HuH-7.5 (cell line): Measurements from ENCODE around the gene ZNF17.
"Not testable (repeated sequence)": the region's sequence is repeated elsewhere in the genome, so short reads cannot be mapped to it uniquely, and the experiment has no call there.

Experiments used
- DNase-seq: peaks from one replicate; pipeline ENCODE4 v3.0.0; 2011; ENCODE audit warnings: low spot score

Gene ZNF17

DNA sequence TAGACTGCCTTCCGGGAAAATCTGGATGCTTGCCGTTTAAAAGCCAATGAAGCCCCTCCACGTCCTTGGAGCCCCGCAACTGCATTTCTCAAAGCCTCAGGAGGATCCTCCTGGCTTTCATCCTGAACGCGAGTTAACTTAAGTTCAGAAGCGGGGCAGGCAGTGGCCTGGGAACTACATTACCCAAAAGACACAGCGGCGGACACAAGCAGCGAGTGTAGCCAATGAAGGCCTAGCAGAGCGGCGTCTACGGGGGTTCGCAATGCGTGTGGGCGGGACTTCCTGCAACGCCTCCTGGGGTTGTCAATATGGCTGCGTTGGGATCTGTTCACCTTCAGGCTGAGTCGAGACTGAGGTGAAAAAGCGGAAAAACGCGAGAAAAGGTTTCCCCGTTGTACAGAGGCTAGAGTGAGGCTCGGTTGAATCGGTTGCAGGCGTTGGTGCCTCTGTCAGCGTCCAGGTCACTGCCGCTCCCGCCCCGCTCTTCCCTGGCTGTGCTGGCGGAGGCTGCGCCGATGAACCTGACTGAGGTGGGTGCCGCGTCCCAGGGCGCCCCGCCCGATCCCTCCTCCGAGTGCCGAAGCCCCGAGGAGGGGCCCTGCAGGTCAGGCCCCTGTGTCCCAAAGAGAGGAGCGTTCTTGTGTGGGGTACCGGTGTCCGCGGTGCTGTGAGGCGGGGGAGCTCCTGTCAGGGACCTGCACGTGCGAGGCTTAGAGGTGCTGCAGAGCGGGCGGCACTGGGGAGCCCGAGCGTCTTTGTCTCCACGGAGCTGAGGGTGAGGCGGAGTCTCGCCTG is at the start of gene ZNF17:
TSS of gene ZNF17 (plus strand) at position 285 of the 795 bp plus-strand sequence. CDS start 2,455 bp downstream, outside the sequence.
- peak; percentile 89 for DNase-seq

DNA sequence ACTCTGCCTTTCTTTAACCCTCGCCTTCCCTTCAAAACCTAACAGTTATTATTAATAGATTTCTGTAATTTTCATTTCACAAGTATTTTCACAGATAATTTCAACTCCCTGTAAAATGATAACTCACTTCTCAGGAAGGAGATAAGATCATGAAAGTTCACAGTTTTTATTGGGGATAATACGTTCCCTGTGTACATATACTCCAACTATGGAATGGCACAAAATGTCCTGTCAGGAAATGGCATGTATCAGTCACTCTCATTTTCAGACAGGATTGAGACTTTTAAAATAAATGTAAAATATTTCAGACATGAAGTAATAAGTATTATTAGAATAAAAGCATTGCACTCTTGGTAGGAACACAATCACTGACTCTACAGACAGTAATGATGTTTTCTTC is 48.5 kb upstream of the ZNF17 start:
- DNase-seq = no peak

DNA sequence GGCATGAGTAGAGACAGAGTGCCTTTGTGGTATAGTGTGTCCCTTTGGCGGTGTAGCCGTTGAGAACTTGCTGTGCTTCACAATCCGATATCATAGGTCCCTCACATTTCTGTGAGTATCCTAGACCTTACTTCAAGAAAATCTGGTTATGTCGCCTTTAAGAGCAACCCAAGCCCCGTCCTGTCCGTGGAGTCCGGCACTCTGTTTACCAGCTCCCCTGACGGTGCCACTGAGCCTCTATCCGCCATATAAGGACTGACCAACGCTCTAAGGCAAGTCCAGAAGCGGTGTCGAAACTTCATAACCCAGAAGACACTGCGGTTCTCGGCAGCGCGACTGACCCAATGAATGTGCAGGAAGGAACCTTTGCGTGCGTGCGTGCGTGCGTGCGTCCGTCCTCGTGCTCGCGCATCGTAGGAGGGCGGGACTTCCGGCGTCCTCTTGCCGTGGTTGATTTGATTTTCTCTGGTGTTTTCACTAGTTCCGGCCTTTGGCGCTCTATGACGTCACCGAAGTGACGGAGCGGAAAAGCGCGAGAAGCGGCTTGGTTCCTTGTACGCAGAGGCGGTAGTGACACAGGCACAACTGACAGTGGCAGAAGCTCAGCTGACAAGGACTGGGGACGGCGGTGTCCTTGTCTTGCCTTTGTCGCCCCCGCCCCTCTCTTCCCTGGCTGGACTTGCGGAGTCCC is 47.8 kb upstream of the ZNF17 start, which contains the start of the genes TRAPPC2B and ZNF547:
TSS of gene TRAPPC2B (plus strand) at position 555 of the 691 bp plus-strand sequence. CDS start 1,283 bp downstream, outside the sequence.
TSS of gene ZNF547 (plus strand) at position 555 of the 691 bp plus-strand sequence. CDS start 5,005 bp downstream, outside the sequence.
- DNase-seq = peak; percentile 86

DNA sequence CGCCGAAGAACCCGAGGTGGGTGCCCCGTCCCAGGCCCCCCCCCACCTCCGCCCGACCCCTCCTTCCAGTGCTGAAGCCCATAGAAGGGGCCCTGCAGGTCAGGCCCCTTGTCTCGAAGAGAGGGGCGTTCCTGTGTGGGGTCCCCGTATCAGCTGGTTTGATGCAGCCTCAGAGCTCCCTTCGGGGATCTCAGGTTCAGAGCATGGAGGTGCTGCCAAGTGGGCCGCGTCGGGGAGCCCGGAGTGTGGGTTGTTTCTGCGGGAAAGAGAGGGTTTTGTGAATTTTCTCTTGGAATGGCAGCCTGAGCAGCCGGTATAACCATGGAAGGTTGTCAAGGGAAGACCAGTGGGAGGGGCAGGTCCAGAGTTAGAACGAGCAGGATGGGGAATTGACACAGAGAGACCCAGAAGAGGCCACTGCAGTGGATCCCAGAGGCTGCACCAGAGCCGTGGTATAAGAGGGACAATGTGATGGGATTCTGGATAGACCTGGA is 47.2 kb upstream of the ZNF17 start:
- no peak for DNase-seq

DNA sequence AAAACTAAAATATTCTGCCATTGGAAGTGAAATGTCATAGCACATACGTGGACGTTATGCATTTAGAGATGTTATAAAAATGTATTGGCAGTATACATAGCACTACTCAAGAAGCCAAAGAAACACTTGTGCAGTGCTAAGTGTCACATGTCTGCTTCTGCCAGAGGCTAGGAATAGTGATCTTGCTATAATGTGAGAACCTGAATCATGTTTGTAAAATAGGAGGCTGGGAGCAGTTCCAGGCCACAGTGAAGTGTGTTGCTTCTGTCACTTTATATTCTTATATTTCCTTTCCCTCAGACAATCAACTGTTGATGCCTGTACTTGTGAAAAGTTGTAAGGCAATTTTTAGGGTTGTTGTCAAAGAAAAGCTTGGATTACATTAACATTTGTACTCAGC is 44.2 kb upstream of the ZNF17 start:
- no peak for DNase-seq

DNA sequence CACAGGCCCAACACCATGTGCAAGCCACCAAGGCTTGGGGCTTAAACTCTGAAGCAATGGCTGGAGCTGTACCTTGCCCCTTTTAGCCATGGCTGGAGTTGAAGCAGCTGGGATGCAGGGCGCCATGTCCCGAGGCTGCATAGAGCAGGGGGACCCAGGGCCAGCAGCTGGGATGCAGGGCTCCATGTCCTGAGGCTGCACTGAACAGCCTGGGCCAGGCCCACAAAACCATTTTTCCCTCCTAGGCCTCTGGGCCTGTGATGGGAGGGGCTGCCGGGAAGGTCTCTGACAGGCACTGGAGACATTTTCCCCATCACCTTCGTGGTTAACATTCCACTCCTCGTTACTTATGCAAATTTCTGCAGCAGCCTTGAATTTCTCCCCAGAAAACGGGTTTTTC is 36.8 kb upstream of the ZNF17 start:
- DNase-seq = no peak

DNA sequence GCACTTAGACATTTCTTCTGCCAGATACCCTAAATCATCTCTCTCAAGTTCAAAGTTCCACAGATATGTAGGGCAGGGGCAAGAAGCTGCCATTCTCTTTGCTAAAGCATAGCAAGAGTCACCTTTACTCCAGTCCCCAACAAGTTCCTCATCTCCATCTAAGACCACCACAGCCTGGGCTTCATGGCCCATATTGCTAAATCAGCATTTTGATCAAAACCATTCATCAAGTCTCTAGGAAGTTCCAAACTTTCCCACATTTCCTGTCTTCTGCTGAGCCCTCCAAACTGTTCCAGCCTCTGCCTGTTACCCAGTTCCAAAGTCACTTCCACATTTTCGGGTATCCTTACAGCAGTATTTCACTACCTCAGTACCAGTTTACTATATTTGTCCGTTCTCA is 36.3 kb upstream of the ZNF17 start:
- DNase-seq = not testable (repeated sequence)

DNA sequence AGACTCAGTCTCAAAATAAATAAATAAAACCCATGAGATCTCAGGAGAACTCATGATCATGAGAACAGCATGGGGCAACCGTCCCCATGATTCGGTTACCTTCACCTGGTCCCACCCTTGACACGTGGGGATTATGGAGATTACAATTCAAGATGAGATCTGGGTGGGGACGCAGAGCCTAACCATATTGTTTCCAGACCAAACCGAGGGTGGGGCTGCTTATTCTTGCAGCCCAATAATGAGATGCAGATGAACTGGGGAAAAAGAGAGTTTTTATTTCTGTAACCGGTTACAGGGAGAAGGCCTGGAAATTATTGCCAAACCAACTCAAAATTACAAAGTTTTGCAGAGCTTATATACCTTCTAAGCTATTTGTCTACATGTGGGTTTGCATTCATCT is 34.8 kb upstream of the ZNF17 start:
- DNase-seq = no peak

DNA sequence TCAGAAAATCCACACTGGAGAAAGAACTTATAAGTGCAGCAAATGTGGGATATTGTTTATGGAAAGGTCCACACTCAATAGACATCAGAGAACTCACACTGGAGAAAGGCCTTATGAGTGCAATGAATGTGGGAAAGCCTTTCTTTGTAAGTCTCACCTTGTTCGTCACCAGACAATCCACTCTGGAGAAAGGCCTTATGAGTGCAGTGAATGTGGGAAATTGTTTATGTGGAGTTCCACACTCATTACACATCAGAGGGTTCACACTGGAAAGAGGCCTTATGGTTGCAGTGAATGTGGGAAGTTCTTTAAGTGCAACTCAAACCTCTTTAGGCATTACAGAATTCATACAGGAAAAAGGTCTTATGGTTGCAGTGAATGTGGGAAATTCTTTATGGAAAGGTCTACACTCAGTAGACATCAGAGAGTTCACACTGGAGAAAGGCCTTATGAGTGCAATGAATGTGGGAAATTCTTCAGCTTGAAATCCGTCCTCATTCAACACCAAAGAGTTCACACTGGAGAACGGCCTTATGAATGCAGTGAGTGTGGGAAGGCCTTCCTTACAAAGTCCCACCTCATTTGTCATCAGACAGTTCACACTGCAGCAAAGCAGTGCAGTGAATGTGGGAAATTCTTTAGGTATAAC is 33.3 kb upstream of the ZNF17 start:
- DNase-seq = no peak

DNA sequence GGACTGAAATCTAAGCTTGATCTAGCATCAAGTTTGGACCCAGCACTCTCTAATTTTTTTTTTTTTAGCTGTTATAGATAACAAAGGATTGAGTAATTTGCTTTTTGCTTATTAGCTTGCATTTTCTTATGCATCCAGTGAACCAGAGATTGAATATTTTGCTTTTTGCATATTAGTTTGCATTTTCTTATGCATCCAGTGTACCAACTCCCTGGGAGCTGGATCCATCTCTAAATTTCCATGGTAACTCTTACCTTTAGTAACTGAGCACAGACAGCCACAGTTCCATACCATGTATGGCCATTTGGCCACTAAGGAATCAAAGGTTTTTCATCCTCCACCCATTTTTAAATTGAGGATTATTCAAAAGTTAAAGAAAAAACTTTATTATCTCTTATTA is 30.0 kb upstream of the ZNF17 start:
- no peak for DNase-seq

DNA sequence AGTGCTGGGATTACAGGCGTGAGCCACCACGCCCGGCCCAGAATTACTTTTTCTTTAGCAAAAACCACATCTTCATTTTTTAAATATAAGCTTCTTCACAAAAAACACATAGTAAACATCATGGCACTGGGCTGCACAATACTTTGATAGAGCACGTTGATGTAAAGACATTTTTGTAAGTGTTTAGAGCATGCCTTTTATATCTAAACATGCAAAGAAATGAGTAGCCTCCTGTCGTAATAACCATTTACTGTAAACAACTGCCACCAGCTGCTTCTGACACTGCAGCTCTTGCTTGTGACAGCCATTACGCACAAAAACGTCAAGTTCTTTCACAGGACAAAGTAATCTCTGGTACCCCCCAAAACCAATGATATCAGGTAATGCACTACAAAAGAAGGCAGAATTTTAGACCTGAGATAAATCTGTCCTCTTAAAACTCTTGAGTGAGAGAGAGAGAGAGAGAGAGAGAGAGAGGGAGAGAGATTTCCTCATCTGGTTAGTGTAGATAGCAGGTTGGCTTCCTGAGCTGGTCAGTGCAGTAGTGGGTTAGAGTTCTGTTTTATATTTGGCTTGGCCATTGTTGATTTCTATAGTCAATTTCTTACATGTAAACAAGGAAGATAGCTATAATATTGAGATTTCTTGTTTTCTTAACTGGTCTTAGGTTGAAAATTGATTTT is 28.0 kb upstream of the ZNF17 start:
- DNase-seq = no peak

DNA sequence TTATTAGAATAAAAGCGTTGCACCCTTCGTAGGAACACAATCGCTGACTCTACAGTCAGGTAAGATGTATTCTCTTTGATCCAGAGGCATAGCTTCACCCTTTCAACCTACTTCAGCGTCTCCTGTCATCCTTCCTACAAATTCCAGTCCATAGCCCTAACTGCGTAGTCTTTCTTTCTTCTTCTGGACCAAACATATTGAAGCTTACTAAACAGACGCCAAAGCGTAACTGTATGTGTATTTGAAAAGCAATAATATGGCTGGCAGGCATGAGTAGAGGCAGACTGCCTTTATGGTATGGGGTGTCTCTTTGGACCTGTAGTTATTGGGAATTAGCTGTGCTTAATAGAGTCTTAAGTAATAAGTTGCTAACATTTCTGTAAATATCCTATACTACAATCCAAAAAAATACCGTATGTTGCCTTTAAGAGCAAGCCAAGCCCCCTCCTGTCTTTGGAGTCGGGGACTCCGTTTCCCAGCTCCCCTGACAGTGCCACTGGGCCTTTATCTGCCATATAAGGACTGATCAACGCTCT is 21.7 kb upstream of the ZNF17 start:
- no peak for DNase-seq

DNA sequence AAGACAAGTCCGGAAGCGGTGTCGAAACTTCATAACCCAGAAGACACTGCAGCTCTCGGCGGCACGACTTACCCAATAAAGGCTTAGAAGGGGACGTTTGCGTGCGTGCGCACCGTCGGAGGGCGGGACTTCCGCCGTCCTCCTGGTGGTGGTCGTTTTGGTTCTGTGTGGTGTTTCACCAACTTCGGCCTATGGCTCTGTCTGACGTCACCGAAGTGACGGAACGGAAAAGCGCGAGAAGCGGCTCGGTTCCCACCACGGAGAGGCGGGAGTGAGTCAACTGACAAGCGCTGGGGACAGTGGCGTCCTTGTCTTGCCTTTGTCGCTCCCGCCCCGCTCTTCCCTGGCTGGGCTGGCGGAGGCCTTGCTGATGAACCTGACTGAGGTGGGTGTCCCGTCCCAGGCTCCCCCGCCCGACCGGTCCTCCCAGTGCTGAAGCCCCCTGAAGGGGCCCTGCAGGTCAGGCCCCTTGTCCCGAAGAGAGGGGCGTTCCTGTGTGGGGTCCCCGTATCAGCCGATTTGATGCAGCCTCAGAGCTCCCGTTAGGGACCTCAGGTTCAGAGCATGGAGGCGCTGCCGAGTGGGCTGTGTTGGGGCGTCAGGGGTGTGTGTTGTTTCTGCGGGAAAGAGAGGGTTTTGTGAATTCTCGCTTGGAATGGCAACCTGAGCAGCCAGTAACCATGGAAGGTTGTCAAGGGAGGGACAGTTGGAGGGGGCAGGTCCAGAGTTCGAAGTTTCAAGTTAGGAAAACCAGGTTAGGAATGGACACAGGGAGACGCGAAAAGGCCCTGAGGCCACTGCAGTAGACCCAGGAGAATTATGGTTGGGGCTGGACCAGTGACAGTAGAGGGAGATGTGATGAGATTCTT is 21.0 kb upstream of the ZNF17 start, which contains the start of gene ZNF548:
TSS of gene ZNF548 (plus strand) at position 125 of the 869 bp plus-strand sequence. CDS start at position 371, 246 bp downstream.
- peak; percentile 81 for DNase-seq

DNA sequence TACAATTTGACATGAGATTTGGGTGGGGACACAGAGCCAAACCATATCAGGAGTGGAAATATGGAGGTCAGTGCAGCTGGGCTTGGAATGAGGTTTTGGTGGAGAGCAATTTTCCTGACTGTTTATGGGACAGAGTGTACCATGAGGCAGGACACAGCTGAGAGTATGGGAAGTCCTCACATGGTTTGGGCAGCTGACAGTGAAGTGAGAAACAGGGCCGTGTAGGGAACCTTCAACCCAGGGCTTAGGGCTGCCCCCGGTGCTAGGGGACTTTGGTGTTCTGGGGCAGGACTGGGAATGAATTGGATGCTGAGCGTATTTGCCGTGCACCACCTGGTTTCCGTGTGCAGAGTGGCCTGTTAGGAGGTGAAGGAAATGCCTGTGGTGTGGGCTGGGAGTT is 15.3 kb upstream of the ZNF17 start:
- DNase-seq = no peak

DNA sequence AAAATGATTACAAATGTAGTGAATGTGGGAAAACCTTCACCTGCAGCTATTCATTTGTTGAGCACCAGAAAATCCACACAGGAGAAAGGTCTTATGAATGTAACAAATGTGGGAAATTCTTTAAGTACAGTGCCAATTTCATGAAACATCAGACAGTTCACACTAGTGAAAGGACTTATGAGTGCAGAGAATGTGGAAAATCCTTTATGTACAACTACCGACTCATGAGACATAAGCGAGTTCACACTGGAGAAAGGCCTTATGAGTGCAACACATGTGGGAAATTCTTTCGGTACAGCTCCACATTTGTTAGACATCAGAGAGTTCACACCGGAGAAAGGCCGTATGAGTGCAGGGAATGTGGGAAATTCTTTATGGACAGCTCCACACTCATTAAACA is 12.1 kb upstream of the ZNF17 start:
- no peak for DNase-seq

DNA sequence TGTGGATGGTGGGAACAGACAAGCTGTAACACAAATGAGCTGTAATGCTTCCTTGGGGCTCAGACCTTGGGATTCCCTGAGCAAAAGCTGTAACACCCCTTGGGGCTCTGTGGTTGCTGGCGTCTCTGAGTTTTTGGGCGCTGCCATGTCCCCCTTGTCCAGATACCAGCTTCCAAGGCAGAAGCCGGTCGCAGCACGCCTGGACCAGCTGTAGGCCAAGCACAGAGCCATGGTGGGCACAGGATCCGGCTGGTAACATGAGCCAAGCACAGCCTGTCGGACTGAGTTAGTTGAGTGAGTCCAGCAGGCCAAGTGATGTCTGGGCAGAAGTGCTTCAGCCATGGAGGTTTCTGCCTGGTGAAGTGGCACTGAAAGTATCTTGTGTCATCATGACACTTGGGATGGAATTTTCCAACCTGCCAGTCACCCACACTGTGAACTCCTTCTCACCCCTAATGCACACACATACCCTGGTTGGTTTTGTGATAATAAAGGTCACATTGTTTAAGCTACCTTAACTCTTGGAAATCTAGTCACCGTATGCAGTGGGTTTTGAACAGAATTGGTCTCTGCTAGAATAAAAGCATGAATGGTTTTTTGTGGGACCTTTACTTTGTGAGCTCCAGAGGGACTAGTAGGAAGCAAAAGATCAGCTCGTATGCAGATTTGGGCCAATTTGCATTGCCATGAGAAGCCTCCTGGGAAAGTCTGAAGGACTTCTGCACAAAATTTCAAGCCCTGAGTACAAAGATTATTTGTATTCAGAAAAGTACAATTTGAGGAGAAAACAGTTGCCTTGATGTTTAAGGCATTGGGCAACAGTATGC is 7.0 kb upstream of the ZNF17 start:
- no peak for DNase-seq

DNA sequence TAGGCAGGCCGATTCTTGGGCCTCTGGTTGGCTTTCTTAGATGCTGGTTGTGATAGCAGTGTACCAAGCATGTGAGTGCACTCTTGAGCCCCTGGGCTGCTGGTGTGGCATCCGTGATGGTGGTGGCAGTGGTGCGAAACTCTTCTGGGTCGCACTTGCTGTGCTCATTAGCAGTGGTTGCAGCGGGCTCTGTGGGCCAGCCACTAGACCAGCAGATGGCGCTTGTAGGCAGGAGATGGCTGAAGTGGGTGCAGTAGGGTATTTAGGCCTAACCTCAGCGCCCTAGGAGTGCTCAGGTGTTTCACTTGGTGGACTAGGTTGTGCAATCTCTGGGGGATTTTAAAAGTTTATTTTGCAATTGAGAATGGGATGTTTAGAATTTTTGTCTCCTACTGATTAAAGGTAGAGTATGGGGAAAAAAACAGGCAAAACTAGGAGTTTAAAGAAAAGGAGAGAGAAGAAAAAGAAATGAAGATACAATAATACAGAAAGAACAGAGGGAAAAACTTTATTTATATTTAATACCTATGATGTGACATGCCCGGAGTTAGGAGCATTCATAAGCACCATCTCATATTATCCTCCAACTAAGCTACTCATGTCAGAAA is 4.3 kb upstream of the ZNF17 start:
- peak; percentile 51 for DNase-seq

DNA sequence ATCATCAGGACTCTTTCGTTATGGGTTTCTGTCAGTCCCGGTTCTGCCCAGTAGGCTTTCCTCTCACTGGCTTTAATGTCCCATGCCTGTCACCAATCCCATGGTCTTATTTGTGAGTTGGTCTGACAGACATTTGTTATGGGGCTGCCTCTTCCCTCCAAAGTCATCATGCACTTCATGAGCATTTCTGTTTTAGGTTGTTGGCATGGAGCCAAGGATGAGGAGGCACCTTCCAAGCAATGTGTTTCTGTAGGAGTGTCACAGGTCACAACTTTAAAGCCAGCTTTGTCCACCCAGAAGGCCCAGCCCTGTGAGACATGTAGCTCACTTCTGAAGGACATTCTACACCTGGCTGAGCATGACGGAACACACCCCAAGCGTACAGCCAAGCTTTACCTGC is 8.5 kb downstream of the ZNF17 start:
- no peak for DNase-seq

DNA sequence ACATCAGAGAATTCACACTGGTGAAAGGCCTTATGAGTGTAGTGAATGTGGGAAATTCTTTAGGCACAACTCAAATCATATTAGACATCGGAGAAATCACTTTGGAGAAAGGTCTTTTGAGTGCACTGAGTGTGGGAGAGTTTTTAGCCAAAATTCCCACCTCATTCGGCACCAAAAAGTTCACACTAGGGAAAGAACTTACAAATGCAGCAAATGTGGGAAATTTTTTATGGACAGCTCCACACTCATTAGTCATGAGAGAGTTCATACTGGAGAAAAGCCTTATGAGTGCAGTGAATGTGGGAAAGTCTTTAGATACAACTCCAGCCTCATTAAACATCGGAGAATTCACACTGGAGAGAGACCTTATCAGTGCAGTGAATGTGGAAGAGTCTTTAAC is 10.1 kb downstream of the ZNF17 start:
- DNase-seq = no peak
